Trophoblast cell (in vitro differentiated cells and primary cell): ENCODE data around the gene TMEM260.

Experiments used
- DNase-seq, 2 donors: peaks; one replicate each; pipeline ENCODE4 v3.0.0-alpha.2; 2016
- H2AFZ ChIP-seq: 2 replicates; pipeline ENCODE4 v1.6.1; 2013; ENCODE audit warnings: low read length, moderate library complexity, mild to moderate bottlenecking; ENCODE audit not compliant: insufficient read depth, poor library complexity
- H2AK5ac ChIP-seq: 2 replicates; pipeline ENCODE4 v1.6.1; 2013; ENCODE audit warnings: mild to moderate bottlenecking, low read length
- H2BK120ac ChIP-seq: 2 replicates; pipeline ENCODE4 v1.6.1; 2013; ENCODE audit warnings: low read length, mild to moderate bottlenecking, moderate library complexity; ENCODE audit not compliant: insufficient read depth, poor library complexity
- H2BK12ac ChIP-seq: 2 replicates; pipeline ENCODE4 v1.6.1; 2013; ENCODE audit warnings: mild to moderate bottlenecking, low read length, moderate library complexity
- H2BK5ac ChIP-seq: 2 replicates; pipeline ENCODE4 v1.6.1; 2013; ENCODE audit warnings: low read length, low read depth, moderate library complexity, mild to moderate bottlenecking; ENCODE audit not compliant: poor library complexity
- H3K14ac ChIP-seq: 2 replicates; pipeline ENCODE4 v1.6.1; 2013; ENCODE audit warnings: mild to moderate bottlenecking, low read length
- H3K18ac ChIP-seq: 2 replicates; pipeline ENCODE4 v1.6.1; 2013; ENCODE audit warnings: mild to moderate bottlenecking, low read length
- H3K23ac ChIP-seq: 2 replicates; pipeline ENCODE4 v1.6.1; 2013; ENCODE audit warnings: low read length
- H3K27ac ChIP-seq: 2 replicates; pipeline ENCODE4 v1.5.1; 2013; ENCODE audit warnings: low read depth, mild to moderate bottlenecking, inconsistent platforms, low read length, moderate library complexity
- H3K27me3 ChIP-seq: 2 replicates; pipeline ENCODE4 v1.6.1; 2013; ENCODE audit warnings: inconsistent platforms, mild to moderate bottlenecking, low read length, moderate library complexity; ENCODE audit not compliant: insufficient read depth
- H3K36me3 ChIP-seq, 2 experiments: 1 replicate in 1 of 2; 2 replicates in 1 of 2; pipeline ENCODE4 v1.6.1; 2013; ENCODE audit warnings: low read length in 2 of 2, mild to moderate bottlenecking in 2 of 2, moderate library complexity in 1 of 2; ENCODE audit not compliant: insufficient read depth in 2 of 2, control insufficient read depth in 1 of 2
- H3K4ac ChIP-seq: 2 replicates; pipeline ENCODE4 v1.6.1; 2013; ENCODE audit warnings: low read depth, mild to moderate bottlenecking, low read length, moderate library complexity
- H3K4me1 ChIP-seq, 2 experiments: 1 replicate in 1 of 2; 2 replicates in 1 of 2; pipeline ENCODE4 v1.6.1; 2013; ENCODE audit warnings: low read length in 2 of 2, mild to moderate bottlenecking in 2 of 2, moderate library complexity in 1 of 2; ENCODE audit not compliant: insufficient read depth in 2 of 2, control insufficient read depth in 1 of 2
- H3K4me2 ChIP-seq: 2 replicates; pipeline ENCODE4 v1.6.1; 2013; ENCODE audit warnings: inconsistent platforms, mild to moderate bottlenecking, low read length, moderate library complexity
- H3K4me3 ChIP-seq: 2 replicates; pipeline ENCODE4 v1.5.1; 2013; ENCODE audit warnings: mild to moderate bottlenecking, low read depth, low read length, inconsistent platforms
- H3K79me1 ChIP-seq: one replicate; pipeline ENCODE4 v1.6.1; 2013; ENCODE audit warnings: low read length
- H3K79me2 ChIP-seq: 2 replicates; pipeline ENCODE4 v1.6.1; 2013; ENCODE audit warnings: low read length, mild to moderate bottlenecking; ENCODE audit not compliant: control insufficient read depth, insufficient read depth, poor library complexity
- H3K9ac ChIP-seq: 2 replicates; pipeline ENCODE4 v1.6.1; 2013; ENCODE audit warnings: mild to moderate bottlenecking, low read length
- H3K9me3 ChIP-seq: 2 replicates; pipeline ENCODE4 v1.6.1; 2013; ENCODE audit warnings: low read depth, mild to moderate bottlenecking, control low read depth, inconsistent platforms, low read length; ENCODE audit not compliant: insufficient read depth
- H4K12ac ChIP-seq: 2 replicates; pipeline ENCODE4 v1.6.1; 2013; ENCODE audit warnings: low read depth, mild to moderate bottlenecking, low read length, moderate library complexity
- H4K8ac ChIP-seq: 2 replicates; pipeline ENCODE4 v1.6.1; 2013; ENCODE audit warnings: low read depth, mild to moderate bottlenecking, low read length, moderate library complexity
- H4K91ac ChIP-seq: one replicate; pipeline ENCODE4 v1.6.1; 2013; ENCODE audit warnings: low read depth, mild to moderate bottlenecking, low read length, moderate library complexity
- WGBS: extraction: QIAGEN DNeasy Blood & Tissue Kit; methylation state at CpG from one replicate; pipeline ENCODE4 v1.1.7; 2013; ENCODE audit warnings: missing lambda C conversion rate; ENCODE audit not compliant: insufficient read length, insufficient coverage; ENCODE audit errors: extremely low coverage; 5-methylcytosine and 5-hydroxymethylcytosine counted together

TMEM260 gene

GRCh38 chr14:56633544-56633943, 53.9 kb downstream of the TMEM260 start:
- H3K18ac ChIP-seq, result no peak overlapping the region
- H3K36me3 ChIP-seq, result peaks cover 20 to 28% of the 10 kb centered on the region in 2 experiments
- H2BK12ac ChIP-seq, result no peak overlapping the region
- no peaks in the 10 kb centered on the region for H3K4me1 ChIP-seq
- H3K4me2 ChIP-seq, result no peak overlapping the region
- H3K27me3 ChIP-seq, result no peaks in the 10 kb centered on the region
- H3K79me2 ChIP-seq, result no peaks in the 10 kb centered on the region
- H4K12ac ChIP-seq, result no peak overlapping the region
- H3K9ac ChIP-seq, result no peak overlapping the region
- no peak overlapping the region for H3K4me3 ChIP-seq
- no peak overlapping the region for H3K27ac ChIP-seq
- H2AFZ ChIP-seq, result no peak overlapping the region
- H2AK5ac ChIP-seq, result no peak overlapping the region
- H3K23ac ChIP-seq, result no peak overlapping the region
- H3K79me1 ChIP-seq, result no peaks in the 10 kb centered on the region
- H3K4ac ChIP-seq, result no peak overlapping the region
- H4K8ac ChIP-seq, result no peak overlapping the region
- no peak overlapping the region for H4K91ac ChIP-seq
- H3K9me3 ChIP-seq, result peaks cover 1% of the 10 kb centered on the region
- H2BK120ac ChIP-seq, result no peak overlapping the region
- DNase-seq, result no peak
- WGBS, result no CpG with 5 or more reads among the region's 1 CpG
- H3K14ac ChIP-seq, result no peak overlapping the region
- H2BK5ac ChIP-seq, result no peak overlapping the region

GRCh38 chr14:56635041-56635440, 55.4 kb downstream of the TMEM260 start:
- Histone ChIP-seq H2AK5ac (no peak overlapping the region), H3K14ac (no peak overlapping the region), H4K12ac (no peak overlapping the region), H3K9me3 (peaks cover 5% of the 10 kb centered on the region), H3K79me1 (no peaks in the 10 kb centered on the region), H3K23ac (no peak overlapping the region), H3K27ac (no peak overlapping the region), H3K9ac (no peak overlapping the region), H3K18ac (no peak overlapping the region), H3K4me3 (no peak overlapping the region), H3K79me2 (no peaks in the 10 kb centered on the region), H4K91ac (no peak overlapping the region), H2BK12ac (no peak overlapping the region), H4K8ac (no peak overlapping the region), H2BK120ac (no peak overlapping the region), H3K27me3 (no peaks in the 10 kb centered on the region), H2AFZ (no peak overlapping the region), H3K4ac (no peak overlapping the region), H2BK5ac (no peak overlapping the region), H3K4me1 (no peaks in the 10 kb centered on the region), H3K4me2 (no peak overlapping the region), H3K36me3 (peaks cover 24 to 38% of the 10 kb centered on the region in 2 experiments)
- no peak for DNase-seq
- no CpG with 5 or more reads among the region's 2 CpGs for WGBS

- Histone ChIP-seq H3K27ac (no peak overlapping the region), H3K4me2 (no peak overlapping the region), H3K36me3 (peaks cover 3 to 4% of the 10 kb centered on the region in 2 experiments), H2AFZ (no peak overlapping the region), H3K27me3 (no peaks in the 10 kb centered on the region), H3K18ac (no peak overlapping the region), H2BK5ac (no peak overlapping the region), H3K4ac (no peak overlapping the region), H2AK5ac (no peak overlapping the region), H2BK120ac (no peak overlapping the region), H3K4me1 (no peaks in the 10 kb centered on the region), H4K8ac (no peak overlapping the region), H3K79me1 (no peaks in the 10 kb centered on the region), H4K12ac (no peak overlapping the region), H3K23ac (no peak overlapping the region), H2BK12ac (no peak overlapping the region), H3K79me2 (no peaks in the 10 kb centered on the region), H3K9me3 (no peaks in the 10 kb centered on the region), H3K14ac (no peak overlapping the region), H4K91ac (no peak overlapping the region), H3K9ac (no peak overlapping the region), H3K4me3 (no peak overlapping the region)
- WGBS, result no CpG with 5 or more reads among the region's 2 CpGs
- no peak for DNase-seq
These were observed 67.9 kb downstream of the TMEM260 start for GRCh38 chr14:56647493-56647892.

GRCh38 chr14:56648508-56649301, 69.1 kb downstream of the TMEM260 start:
- H3K4me2 ChIP-seq, result no peak overlapping the region
- no peak overlapping the region for H4K8ac ChIP-seq
- H3K14ac ChIP-seq, result no peak overlapping the region
- no peak overlapping the region for H4K91ac ChIP-seq
- no peaks in the 10 kb centered on the region for H3K79me2 ChIP-seq
- no peaks in the 10 kb centered on the region for H3K27me3 ChIP-seq
- no peak overlapping the region for H2AK5ac ChIP-seq
- DNase-seq, result no peak
- no peaks in the 10 kb centered on the region for H3K79me1 ChIP-seq
- no peak overlapping the region for H2BK5ac ChIP-seq
- no peak overlapping the region for H3K9ac ChIP-seq
- no peak overlapping the region for H2BK120ac ChIP-seq
- H3K4me1 ChIP-seq, result no peaks in the 10 kb centered on the region
- H3K4ac ChIP-seq, result no peak overlapping the region
- H3K36me3 ChIP-seq, result peaks cover 3 to 4% of the 10 kb centered on the region in 2 experiments
- no peak overlapping the region for H3K18ac ChIP-seq
- no peak overlapping the region for H3K4me3 ChIP-seq
- no peak overlapping the region for H3K27ac ChIP-seq
- no peak overlapping the region for H4K12ac ChIP-seq
- no peaks in the 10 kb centered on the region for H3K9me3 ChIP-seq
- no peak overlapping the region for H2AFZ ChIP-seq
- no peak overlapping the region for H2BK12ac ChIP-seq
- no peak overlapping the region for H3K23ac ChIP-seq
- no CpG with 5 or more reads among the region's 6 CpGs for WGBS
